SK-N-MC (cell line): ENCODE results near the gene VAV2.

Experiments
- DNase-seq: peaks from one replicate; pipeline ENCODE4 v3.0.0-alpha.2; 2011; ENCODE audit warnings: low read depth, low spot score
- H3K27ac ChIP-seq: fragments of 200-600 bp; sonication (generic); 2 replicates; pipeline ENCODE4 v1.5.1; 2016; ENCODE audit warnings: mixed run types
- H3K36me3 ChIP-seq: fragments of 200-600 bp; sonication (generic); 2 replicates; pipeline ENCODE4 v1.6.1; 2017; ENCODE audit warnings: antibody characterized with exemption, low read length, mixed read lengths; ENCODE audit not compliant: insufficient read depth
- H3K4me3 ChIP-seq: fragments of 200-600 bp; sonication (generic); 2 replicates; pipeline ENCODE4 v1.5.1; 2016
- H3K9ac ChIP-seq: fragments of 200-600 bp; sonication (generic); 2 replicates; pipeline ENCODE4 v1.8.0; 2017; ENCODE audit warnings: mixed run types, mixed read lengths; ENCODE audit not compliant: insufficient read length
- H3K9me3 ChIP-seq: fragments of 200-600 bp; sonication (generic); 2 replicates; pipeline ENCODE4 v1.6.1; 2017; ENCODE audit warnings: low read depth, mild to moderate bottlenecking, antibody characterized with exemption, low read length, moderate library complexity, mixed read lengths
- EZH2 ChIP-seq: fragments of 200-600 bp; sonication (generic); IDR thresholded peaks from one replicate; pipeline ENCODE4 v1.6.1; 2017; ENCODE audit warnings: antibody characterized with exemption
- FOXP2 ChIP-seq: optimal IDR thresholded peaks from 2 replicates; pipeline ENCODE3; 2011; ENCODE audit warnings: mild to moderate bottlenecking, moderate library complexity; ENCODE audit not compliant: insufficient read depth; ENCODE audit errors: extremely low read length, control extremely low read depth
- POLR2AphosphoS5 ChIP-seq: IDR thresholded peaks from 2 replicates; pipeline ENCODE4 v1.6.1; 2012; ENCODE audit warnings: mild to moderate bottlenecking, low read depth, low read length, borderline replicate concordance

VAV2 gene

GRCh38 chr9:133828338-133828997 is 163.7 kb downstream of the VAV2 start:
- DNase-seq: no peak
- Histone ChIP-seq H3K9ac (no peak overlapping the region), H3K4me3 (no peak overlapping the region), H3K27ac (no peak overlapping the region), H3K9me3 (no peaks in the 10 kb centered on the region), H3K36me3 (no peaks in the 10 kb centered on the region)
- TF ChIP-seq POLR2AphosphoS5: no peak
- no peak for TF ChIP-seq FOXP2
- TF ChIP-seq EZH2: no peak

DNA sequence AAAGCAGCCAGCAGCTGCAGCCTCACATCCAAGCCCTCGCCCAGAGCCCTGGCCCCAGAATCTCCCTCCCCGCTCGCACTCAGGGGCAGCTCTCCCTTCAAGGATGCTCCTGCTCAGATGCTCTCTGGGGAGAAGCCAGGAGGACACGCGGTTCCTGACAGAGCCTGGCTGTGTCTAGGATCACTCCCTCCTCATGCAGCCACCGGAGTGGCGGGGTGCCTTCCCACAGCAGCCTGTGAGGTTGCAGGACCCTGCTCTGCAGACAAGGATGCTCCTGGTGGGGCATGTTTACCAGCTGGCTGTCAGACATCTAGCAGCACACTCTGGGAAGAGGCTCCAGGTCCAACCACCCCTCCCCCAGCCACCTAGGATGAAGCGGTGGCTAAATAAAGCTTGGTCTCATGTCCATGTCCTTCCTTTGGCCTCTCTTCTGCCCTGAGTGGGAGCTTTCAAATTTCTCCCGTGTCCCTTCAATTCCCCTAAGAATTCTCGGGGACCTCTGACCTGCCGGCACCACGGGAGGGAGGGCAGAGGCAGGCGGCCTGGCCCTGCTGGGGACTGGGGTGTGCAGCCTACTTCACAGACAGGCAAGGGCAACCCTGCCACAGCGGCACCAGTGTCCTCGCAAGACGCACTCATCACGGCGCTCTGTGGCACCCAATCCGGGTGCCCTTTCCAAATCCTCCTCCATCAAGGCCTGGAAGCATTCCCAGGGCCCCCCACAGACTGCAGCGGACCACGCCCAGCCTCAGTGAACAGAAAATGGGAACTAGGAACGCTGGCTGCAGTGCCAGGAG is 165.6 kb downstream of the VAV2 start:
- Histone ChIP-seq H3K27ac (peak overlapping the region; percentile 6; the same call in 1 of the 2 replicates), H3K36me3 (no peaks in the 10 kb centered on the region), H3K9ac (no peak overlapping the region), H3K4me3 (no peak overlapping the region), H3K9me3 (no peaks in the 10 kb centered on the region)
- DNase-seq: no peak
- no peak for TF ChIP-seq POLR2AphosphoS5
- TF ChIP-seq FOXP2: no peak
- no peak for TF ChIP-seq EZH2

DNA sequence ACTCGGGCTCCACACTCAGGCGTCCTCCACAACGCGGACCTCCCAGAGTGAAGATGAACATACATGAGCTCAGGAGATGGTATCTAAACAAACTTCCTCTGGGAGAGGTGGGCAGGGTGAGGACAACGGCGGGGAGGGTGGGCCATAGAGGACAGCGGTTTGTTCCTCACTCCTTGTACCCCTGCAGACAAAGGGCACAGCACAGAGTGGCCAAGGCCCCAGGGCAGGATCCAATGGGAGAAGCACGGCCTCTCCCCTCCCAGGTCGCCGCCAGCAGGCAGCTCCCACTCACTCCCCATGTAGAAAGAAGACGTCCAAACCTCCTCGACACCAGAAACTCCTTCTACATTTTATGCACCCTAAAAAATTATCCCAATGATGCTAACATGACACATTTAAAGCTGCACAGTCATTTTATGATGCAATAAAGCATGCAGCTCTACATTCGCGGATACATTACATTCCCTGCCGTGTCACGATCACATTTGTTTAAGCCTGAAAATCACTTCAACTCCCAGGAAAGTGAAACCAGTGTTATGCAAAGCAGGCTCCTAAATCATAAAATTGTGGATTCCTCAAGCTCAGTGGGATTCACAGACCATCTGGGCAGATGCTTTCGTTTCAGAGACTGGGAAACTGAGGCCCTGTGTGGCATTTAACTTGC is 166.4 kb downstream of the VAV2 start:
- Histone ChIP-seq H3K9ac (no peak overlapping the region), H3K27ac (peak overlapping the region; percentile 6; the same call in 1 of the 2 replicates), H3K4me3 (no peak overlapping the region), H3K36me3 (no peaks in the 10 kb centered on the region), H3K9me3 (no peaks in the 10 kb centered on the region)
- DNase-seq: peak; percentile 16
- TF ChIP-seq POLR2AphosphoS5 (no peak), EZH2 (no peak), FOXP2 (no peak)

GRCh38 chr9:133824802-133825186 is 167.3 kb downstream of the VAV2 start:
- no peak overlapping the region for H3K27ac ChIP-seq
- TF ChIP-seq POLR2AphosphoS5: no peak
- no peak for TF ChIP-seq EZH2
- no peak for TF ChIP-seq FOXP2
- no peak for DNase-seq
- H3K9me3 ChIP-seq: no peaks in the 10 kb centered on the region
- no peaks in the 10 kb centered on the region for H3K36me3 ChIP-seq
- H3K4me3 ChIP-seq: no peak overlapping the region
- H3K9ac ChIP-seq: no peak overlapping the region

- no peak for DNase-seq
- H3K36me3 ChIP-seq: no peaks in the 10 kb centered on the region
- no peak overlapping the region for H3K27ac ChIP-seq
- TF ChIP-seq EZH2 (no peak), POLR2AphosphoS5 (no peak), FOXP2 (no peak)
- no peak overlapping the region for H3K4me3 ChIP-seq
- no peaks in the 10 kb centered on the region for H3K9me3 ChIP-seq
- H3K9ac ChIP-seq: no peak overlapping the region
Observed at GRCh38 chr9:133824106-133824801, 167.9 kb downstream of the VAV2 start.

DNA sequence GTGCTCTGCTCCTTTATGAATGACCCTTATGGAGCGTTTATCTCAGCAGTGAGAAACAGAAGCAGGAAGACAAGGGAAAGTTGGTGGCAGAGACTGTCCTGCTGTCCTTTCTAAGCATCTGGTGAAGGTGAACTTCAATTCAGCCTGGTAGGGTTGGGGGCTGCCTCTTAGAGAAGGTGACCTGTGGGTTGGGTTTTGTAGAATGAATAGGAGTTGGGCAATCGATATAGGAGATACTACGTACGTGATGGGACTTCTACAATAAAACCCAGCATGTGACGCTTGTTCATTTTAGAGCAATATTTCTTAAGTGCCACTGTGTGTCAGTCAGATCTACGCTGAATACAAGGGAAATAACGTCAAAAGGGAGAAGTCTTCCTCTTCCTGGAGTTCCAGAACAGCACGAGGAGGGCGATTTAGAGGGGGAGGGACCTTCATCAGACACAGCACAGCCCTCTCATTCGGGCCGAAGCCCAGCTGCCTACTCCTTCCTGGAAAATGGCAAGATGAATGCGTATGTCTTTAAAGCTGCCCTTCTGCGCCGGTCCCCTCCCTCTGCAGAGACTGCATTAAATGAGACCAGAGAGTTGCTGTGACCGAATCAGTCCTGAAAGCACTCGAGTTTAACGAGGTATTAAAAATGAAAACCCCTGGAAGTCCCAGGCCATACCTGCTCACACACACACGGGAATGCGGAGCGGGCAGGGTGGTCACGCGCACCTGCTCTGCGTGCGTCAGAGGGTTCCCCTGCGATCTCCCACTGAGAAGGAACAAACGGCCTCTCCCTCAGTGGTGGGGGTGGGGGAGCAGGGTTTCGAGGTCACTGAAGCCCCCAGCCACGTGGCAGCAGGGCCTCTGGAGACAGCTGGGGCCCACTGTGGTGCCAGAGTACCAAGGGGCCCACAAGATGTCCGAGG is 168.7 kb downstream of the VAV2 start:
- no peak overlapping the region for H3K27ac ChIP-seq
- H3K36me3 ChIP-seq: no peaks in the 10 kb centered on the region
- no peak for DNase-seq
- H3K4me3 ChIP-seq: no peak overlapping the region
- no peak for TF ChIP-seq FOXP2
- TF ChIP-seq POLR2AphosphoS5: no peak
- TF ChIP-seq EZH2: no peak
- H3K9me3 ChIP-seq: no peaks in the 10 kb centered on the region
- no peak overlapping the region for H3K9ac ChIP-seq

DNA sequence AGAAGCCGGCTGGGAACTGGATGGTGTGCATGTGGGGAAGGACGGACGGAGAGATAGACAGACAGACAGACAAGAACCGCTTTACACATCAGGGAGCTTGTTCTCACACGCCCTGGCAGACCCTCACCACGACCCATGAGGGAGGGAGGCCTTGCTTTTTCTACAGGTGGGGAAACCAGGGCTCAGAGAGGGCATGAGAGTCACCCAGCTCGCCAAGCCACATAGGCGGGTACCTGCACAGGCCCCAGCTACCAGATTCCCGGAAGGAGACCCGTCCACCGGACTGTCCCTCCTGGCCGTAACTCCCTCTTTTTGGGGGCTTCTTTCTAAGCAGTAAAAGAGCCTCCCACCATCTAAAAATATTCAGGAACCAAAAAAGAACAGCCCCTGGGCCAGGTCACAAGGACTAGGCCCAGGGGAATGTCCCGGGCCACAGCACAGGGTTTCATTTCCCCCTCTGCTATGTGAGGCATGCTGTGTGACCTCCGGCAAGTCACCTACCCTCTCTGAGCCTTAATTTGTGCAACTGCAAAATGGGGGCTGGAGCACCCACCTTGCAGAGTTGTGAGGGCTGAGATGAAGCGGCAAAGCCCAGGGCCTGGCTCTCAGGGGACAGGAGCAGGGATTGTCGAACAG is 169.6 kb downstream of the VAV2 start:
- no peak overlapping the region for H3K27ac ChIP-seq

More for the DNA sequence above, 169.6 kb downstream of the VAV2 start:
- Histone ChIP-seq H3K9ac (no peak overlapping the region), H3K9me3 (no peaks in the 10 kb centered on the region), H3K4me3 (no peak overlapping the region), H3K36me3 (no peaks in the 10 kb centered on the region)
- no peak for DNase-seq
- TF ChIP-seq POLR2AphosphoS5 (no peak), EZH2 (no peak), FOXP2 (no peak)
